Measurements from ENCODE around the gene PRUNE2. TPM values are rescaled to one million over a fixed set of nuclear protein-coding genes. Genes with fewer than 3 reads are reported as not detected.

PRUNE2 gene
- polyA plus RNA-seq, 4 donors: 9.0 to 16.3 (median 11.1) TPM

DNA sequence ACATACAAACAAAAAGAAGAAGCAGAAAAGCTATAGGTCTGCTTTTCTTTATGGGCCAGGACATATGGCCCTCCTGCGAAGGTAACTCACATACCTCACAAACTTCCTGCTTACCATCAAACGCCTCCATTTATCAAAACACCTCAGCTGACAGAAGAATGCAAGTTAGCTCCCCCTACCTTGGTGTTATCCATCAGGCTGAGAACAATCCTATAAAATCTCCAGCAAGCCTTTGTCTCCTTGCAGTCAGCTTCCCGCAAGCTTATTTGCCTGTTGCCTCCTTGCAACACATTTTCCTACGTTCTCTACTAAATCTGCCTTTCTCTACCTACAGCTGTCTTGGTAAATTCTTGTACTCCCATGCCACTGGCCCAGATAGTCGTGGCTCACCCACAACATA is 164.4 kb downstream of the PRUNE2 start:
- no peak for DNase-seq (ENCODE audit: low read depth in 4 of 4, low spot score in 2 of 4)

DNA sequence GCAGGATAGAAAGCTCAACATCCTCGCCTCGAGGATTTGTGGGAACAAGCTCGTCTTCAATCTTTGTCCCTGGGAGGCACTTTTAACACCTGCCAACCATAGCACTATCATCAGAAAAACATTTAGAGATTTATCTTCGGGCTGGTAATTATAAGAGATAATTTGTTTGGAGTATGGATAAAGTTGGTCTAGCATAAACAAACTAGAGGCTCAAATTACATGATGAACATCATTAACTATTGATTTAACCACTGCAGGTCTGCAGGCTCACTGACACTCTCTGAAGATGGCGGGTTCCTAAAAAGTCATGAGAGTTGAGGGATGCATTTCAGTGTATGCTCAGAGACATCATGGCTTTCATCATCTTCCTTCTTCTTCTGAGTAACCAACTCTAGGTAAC is 167.5 kb downstream of the PRUNE2 start:
- DNase-seq (ENCODE audit: low read depth in 4 of 4, low spot score in 2 of 4): no peak

DNA sequence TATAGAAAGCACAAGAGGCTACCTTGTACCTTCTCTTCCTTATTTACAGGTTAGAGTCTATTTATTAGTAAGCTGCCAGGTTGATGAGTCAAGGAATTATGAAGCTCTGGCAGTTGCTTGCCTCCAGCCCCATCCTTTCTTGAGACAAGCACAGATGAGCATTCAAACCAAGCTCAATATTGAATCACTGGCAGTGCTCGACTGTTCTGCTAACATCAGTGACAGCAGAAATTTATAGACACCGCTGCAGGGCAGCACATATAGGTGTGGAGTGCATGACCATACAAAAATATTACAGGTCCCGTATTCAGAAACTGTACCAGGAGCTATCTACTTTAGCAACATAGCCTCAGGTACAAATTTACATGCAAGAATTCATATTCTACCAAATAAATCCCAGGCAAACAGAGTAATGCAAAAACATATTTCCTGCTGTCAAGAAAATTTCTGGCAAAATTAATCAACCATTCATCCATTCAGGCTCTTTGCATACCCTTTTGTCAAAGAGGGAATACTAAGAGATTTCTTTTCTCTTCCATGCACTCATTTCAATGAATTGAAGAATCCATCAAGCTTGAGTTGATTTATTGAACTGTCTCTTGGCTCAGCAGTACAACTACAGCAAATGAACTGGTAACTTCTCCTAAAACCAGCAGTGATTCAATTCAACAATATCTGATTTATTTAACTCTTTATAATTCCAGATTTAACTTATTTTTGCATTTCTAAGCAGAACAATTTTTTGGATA is 168.6 kb downstream of the PRUNE2 start:
- DNase-seq (ENCODE audit: low read depth in 4 of 4, low spot score in 2 of 4): no peak

DNA sequence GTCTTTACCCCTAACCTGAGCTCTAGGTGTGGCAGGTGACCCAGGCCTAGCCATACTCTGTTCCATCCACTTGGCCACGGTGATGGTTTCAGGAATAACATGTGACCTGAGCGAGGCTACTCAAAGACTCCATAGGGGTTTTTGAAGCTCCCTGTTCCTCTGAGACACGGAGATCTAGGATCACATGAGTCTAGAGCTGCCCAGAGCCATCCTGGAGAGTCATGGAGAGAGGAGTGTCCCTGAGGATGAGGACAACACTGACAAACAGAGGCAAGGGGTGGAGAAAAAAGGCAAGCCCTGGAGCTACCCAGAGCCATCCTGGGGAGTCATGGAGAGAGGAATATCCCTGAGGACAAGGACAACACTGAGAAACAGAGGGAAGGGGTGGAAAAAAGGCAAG is 171.2 kb downstream of the PRUNE2 start:
- no peak for DNase-seq (ENCODE audit: low read depth in 4 of 4, low spot score in 2 of 4)

DNA sequence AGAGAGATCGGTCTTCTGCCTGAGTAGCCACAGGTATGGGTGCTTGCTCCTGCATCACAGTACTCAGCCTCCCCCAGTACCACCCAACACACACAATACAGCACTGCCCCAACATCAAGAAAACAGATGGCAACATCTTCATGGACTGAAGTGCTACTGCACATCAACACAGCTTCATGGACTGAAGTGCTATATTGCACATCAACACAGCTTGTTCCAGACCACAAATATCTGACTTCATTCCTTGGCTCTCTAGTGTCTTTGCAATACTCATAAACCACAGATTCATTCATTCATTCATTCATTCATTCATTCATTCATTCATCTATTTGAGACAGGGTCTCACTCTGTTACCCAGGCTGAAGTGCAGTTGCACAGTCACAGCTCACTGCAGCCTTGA is 172.8 kb downstream of the PRUNE2 start:
- no peak for DNase-seq (ENCODE audit: low read depth in 4 of 4, low spot score in 2 of 4)

DNA sequence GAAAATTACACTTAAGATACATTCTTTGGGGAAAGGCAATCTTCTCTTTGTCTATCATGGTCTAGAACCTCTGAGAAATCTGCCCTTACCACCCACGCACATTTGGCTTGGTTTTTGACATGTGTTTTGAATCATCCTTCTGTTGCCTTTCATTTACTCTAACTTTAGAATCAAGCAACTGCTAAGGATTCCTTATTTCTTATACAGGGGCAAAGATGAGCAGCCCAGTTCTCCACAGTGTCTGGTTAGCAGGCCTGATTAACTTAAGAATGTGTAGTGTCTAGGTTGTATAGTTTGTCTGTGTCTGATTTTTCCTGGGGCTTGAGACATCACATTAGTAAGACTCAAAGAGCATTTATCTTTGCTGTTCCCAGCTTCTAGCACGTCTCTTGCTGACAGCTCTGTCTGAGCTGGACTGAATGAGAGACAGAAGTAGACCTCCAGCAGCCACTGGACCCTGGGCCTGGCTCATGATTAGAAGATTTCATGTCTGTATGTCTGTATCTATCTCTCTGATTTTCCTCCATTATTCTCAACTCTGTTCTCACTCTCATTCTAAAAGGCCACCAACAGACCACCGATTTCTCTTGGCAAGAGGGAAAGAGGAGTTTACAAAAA is 173.5 kb downstream of the PRUNE2 start:
- DNase-seq (ENCODE audit: low read depth in 4 of 4, low spot score in 2 of 4): no peak

DNA sequence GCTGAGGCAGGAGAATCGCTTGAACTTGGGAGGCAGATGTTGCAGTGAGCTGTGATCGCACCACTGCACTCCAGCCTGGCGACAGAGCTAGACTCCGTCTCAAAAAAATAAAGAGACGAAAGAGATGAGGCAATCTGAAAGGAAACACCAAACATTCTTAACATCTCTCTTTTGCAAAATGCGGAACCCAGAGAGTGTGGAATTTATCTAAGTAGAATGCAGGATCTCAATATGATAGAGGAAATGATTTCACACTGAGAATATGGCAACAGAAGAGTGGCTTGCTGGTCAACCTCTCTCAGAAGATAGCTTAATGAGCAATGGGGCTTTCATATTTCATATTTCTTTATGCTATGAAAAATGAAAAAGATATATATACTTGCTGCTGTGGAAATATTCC is 175.1 kb downstream of the PRUNE2 start:
- DNase-seq (ENCODE audit: low read depth in 4 of 4, low spot score in 2 of 4): no peak

DNA sequence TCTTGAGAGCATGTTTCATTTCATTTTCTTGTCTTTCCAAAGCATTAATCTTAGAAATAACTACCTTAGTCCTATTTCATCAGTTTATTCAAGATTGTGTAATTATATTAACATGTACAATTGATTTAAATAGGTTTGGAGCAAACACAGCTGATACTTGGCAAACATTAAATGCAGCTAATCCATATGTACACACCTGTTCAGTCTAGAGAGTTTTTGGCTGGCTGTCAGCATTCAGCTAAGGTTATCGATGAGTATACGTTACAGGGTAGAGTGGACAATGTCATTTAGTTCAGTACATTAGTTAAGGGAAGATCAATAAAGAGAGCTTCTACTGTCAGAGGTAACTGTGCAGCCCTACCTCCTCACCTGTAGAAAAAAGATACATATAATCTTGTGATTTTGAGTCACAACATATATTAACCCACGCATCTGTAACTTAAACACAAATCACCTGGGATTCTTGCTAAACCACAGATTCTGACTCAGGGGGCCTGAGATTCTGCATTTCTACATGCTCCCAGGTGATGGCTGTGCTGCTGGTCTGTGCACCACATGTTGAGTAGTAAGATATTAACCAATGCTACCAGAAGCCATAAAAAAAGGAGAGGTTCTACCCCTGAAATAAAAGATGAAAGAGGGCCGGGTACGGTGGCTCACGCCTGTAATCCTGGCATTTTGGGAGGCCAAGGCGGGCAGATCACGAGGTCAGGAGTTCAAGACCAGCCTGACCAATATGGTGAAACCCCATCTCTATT is 175.8 kb downstream of the PRUNE2 start:
- no peak for DNase-seq (ENCODE audit: low read depth in 4 of 4, low spot score in 2 of 4)

DNA sequence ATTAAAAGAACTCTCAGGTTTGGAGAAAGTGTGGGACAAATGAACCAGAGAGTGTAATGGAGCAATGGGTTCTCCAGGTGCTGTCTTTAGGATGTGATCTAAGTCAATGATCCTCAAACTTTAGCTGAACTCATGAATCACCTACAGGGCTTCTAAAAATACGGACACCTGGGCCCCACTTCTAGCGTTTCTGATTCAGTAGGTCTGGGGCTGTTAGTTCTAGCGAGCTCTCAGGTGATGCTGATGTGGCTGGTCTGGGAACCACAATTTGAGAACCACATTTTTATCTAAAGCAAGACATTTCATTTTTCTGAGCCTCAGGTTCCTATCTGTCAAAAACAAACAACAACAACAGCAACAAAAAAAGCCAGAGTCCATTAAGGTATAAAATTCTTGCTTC is 176.8 kb downstream of the PRUNE2 start:
- DNase-seq (ENCODE audit: low read depth in 4 of 4, low spot score in 2 of 4): no peak

DNA sequence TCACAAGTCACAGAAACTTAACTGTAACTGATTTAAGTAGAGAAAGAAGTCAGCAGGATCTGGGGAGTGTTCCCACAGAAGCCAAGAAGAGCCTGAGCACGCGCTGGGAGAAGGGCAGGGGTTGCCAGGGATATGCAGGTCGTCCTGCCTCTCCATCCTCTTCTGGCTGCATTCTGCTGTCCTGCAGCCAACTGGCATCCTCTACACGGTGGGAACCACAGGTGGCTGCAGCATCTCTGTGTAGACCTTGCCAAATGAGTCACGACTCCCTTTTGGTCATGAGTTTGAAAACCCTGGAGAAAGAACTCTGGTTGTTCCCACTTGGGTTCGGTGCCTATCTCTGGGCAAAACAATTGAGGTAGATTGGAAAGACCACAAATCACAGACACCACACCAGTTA is 180.0 kb downstream of the PRUNE2 start:
- DNase-seq (ENCODE audit: low read depth in 4 of 4, low spot score in 2 of 4): no peak

DNA sequence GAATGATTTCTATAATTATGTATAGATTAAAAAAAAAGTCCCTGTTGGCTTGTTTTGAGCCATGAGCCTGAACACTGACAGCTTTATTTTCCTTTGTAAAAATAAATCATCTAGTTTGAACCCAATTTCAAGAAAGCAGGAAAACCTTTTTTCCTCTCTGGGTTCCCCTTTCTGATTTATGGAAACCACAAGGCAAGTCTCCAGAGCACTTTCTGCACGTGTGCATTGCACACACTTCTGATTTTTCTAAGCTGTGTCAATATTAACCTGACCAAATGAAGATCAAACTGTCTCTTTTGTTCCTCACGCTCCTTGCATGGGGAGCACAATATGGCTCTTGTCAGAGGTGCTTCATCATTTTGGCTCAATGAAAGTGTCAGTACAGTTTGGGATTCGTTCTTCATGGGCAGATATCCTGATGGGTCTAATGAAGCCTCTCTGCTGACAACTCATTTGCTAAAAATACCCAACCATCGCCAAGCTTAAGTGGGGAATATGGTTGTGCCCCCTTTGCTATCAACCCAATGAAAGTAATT is 180.8 kb downstream of the PRUNE2 start:
- no peak for DNase-seq (ENCODE audit: low read depth in 4 of 4, low spot score in 2 of 4)

DNA sequence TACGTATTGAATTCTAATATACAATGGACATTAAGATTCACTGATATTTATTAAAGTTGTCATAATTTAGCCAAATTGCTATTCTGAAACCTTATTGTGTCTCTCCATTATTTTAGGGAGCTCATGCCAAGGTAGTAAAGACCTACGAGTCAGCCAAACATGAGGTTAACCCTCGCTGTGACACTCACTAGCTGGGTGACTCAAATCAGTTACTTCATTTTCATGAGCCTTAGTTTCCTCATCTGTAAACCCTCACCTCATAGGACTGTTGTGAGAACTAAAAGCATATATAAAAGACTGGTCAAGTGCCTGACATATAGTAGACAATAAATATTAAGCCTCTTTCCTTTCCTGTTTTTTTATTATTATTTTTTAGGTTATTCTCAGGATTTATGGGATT is 185.7 kb downstream of the PRUNE2 start:
- no peak for DNase-seq (ENCODE audit: low read depth in 4 of 4, low spot score in 2 of 4)

DNA sequence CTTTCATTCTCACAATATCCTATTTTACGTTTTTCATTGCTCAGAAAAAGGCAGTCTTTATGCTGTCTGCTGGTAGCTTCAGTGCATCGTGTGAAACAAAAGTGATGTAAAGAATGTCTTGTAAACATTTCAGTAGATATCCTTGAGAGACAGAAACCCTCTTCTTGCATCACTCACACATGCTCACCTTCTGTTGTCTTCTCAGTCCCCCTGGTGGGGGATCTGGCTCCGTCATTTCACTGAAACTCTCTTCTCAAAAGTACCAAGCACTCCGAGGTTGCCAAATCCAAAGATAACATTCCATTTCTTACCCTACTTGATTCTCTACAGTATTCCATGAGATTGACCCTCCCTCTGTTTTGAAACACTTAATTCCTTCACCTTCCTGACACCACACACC is 187.7 kb downstream of the PRUNE2 start:
- DNase-seq (ENCODE audit: low read depth in 4 of 4, low spot score in 2 of 4): no peak

DNA sequence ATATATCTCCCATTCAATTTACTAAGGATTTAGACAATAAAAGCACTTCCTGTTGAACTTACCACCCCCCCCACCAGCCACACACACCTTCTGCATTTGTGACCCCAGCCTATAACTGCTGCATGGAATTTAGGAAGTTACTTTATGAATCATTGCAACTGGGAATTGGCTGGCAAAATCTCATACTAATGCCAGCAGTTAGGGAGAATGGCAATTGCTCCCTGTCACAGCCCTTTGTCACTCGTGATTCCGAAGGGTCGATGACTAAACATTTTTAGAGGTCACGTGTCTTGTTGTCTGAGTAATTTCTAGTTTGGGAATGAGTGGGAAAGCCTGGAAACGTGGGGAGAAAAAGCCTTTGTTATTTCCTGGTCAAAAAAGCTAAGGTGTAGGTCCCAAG is 188.3 kb downstream of the PRUNE2 start:
- no peak for DNase-seq (ENCODE audit: low read depth in 4 of 4, low spot score in 2 of 4)

DNA sequence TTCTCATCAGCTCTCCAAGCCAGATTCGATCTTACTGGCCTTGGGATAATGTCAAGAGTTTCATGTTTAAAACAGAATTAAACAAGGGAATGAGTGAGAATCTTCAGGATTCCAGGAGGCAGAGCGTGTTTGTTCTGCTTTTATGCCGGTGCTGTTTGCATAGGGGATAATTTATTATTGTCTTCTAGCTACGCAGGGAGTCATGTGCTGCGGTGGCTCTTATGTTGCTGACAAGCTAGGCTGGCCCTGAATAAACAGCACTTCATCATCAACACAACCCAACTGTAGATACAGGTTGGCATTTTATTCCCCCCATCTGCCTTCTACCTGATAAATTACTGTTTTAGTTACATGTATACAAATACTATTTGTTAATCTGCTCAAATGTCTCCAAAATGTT is 188.7 kb downstream of the PRUNE2 start:
- no peak for DNase-seq (ENCODE audit: low read depth in 4 of 4, low spot score in 2 of 4)

DNA sequence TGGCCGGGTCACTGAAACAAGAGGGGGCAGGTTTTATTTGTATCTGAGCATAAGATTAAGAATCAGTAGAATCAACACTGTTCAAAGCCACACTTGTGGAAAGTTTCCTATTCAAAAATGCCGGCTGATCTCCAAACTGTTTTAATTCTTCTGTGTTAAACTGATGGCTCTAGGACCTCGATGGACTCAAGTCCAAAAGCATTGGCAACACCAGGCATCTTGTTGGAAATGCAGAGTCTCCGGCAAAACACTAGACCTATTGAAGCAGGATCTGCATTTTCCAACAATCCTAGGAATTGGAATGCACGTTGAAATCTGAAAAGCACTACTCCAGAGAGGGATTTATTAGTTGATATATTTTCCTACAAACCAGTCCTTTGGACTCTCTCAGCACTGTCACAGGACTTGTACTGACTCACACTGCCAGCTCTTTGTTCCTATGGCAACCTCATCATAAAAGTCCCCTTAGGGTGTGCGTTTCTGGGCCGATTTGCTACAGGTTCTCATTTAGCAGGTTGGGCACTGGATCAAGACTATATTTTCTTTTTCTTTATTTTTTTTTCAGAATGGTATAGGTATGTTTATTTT is 189.7 kb downstream of the PRUNE2 start:
- no peak for DNase-seq (ENCODE audit: low read depth in 4 of 4, low spot score in 2 of 4)

DNA sequence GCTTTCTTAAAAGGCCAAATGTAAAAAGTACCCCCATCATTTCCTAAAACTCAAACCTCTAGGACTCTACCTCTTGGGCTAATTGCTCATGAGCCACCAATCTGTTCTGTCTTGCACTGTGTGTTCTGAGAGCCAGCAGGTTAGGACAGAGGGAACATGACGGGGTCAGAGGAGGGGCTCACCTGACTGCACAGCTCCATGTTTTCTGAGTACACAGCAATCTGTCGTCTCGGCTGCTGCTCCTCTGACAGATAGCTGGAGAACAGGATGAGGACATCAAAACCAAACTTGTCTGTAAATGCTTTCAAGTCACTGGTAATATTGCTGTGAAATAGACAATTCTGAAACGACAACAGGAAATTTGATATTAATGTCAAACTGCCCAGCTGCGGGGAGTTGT is 192.5 kb downstream of the PRUNE2 start:
- DNase-seq (ENCODE audit: low read depth in 4 of 4, low spot score in 2 of 4): no peak

DNA sequence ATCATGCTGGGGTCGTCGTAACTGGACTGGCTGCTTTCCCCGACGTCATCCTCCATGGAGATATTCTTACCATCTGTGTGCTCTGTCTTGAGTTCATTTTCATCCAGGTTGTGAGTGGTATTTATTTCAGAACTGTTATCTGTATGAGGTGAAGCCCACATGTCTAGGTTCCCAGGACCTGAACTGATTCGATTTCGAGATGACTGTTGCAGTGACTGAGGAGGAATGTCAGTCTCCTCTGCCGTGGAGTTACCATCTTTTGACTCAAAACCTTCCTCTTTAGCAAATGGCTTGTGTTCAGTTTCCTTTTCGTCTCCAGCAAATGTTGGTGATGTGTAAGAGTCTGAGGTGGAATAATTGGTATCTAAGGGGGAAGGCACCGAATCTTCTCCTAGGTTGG is 196.9 kb downstream of the PRUNE2 start:
- no peak for DNase-seq (ENCODE audit: low read depth in 4 of 4, low spot score in 2 of 4)

DNA sequence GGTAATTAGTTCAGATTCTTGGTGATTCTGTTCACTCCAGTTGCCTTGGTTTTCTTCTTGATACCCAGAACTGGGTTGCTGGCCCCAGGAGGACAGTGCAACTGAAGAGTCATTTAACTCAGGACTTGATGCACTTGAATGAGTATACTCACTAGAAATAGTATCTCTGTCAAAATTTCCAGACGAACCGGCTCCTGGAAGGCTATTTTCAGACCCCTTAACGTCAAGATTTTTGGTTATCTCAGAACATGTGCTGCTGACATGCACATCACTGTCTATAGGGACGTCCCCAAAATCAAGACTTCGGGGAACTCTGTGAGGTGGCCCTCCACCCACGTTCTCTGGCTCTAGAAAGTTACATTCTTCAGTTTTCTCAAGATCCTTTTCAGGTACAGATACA is 198.4 kb downstream of the PRUNE2 start:
- no peak for DNase-seq (ENCODE audit: low read depth in 4 of 4, low spot score in 2 of 4)

DNA sequence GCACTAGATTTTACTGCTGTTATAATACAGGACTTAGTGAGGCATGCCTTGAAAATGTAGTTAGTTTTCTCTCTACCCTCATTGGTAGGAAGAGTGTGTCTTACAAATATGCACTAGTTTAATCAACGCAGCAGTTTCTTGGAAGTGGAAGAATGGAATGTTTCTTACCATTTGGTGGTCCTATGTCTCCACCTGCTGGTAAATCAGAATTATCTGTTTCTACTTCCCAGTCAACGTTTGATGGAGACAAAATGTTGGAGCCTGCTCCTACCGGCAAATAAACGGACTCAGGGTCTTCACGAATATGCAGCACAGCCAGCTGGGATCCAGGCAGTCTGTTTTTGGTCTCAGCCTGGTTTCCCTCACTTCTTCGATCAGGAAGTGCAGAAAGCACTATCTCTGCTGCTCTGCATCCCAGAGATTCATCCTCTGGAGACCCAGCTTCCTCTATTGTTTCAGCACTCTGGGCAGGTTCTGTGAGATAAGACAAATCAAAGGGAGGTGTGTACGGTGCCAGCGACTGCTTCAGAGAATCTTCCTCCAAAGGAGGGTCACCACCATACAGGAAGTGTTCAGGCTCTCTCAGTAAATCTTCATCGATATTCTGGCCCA is 201.2 kb downstream of the PRUNE2 start:
- peak in 3 of 4 donors; percentile 47 to 75 (median 74) for DNase-seq (ENCODE audit: low read depth in 4 of 4, low spot score in 2 of 4)

DNA sequence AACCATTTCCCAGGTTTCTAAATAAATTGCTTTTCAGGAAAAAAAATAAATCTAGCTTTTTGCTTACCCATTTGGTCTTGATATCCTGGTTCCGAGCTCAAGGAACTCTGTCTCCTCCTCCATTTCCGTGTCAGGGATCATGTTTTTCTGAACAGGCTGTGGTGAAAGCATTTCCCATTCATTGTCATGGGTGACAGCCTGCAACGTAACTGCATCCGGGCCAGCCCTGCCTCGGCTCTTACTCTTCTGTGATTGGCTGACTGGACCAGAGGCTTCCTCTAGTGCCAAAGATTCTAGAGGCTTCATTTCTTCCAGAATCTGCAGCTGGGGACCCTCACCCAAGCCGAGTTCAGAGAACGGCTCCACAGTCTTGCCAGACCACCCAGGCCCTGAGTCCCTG is 202.6 kb downstream of the PRUNE2 start:
- no peak for DNase-seq (ENCODE audit: low read depth in 4 of 4, low spot score in 2 of 4)
